ENCODE data around the gene CHST8.
A peak's percentile ranks its signal among the peaks of the same experiment; 100 is the strongest.

The CHST8 gene

DNA sequence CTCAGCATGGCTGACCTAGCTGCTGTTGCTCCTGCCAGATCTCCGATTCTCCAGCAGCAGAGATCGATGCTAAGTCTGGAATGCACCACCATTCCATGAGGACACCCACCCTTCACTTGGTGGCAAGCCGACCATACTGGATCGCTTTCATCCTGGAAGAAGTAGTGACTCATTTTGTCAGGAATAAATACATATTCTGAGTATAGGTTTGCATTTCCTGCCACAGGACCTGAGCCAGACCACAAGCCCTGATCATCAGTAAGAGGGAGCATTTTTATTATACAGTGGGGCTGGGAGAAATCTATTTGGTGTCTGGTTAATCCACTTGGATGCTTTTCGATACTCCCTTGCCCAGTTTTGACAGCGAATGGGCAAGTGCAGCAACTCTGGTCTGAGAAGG is 164.0 kb downstream of the CHST8 start:
- in situ Hi-C loops (cut with MboI; ENCODE audit: low sequenced_read_pairs), result no loop called here
- Histone ChIP-seq H3K4me3 (no peak overlapping the region), H3K4me1 (no peaks in the 10 kb centered on the region), H3K36me3 (replicated peaks) (no peaks in the 10 kb centered on the region), H3K9me3 (no peaks in the 10 kb centered on the region), H3K27me3 (ENCODE audit: low read depth) (peaks cover 2% of the 10 kb centered on the region; the same call in 1 of the 2 replicates)
- DNase-seq (ENCODE audit: low spot score in 2 of 2), result no peak

DNA sequence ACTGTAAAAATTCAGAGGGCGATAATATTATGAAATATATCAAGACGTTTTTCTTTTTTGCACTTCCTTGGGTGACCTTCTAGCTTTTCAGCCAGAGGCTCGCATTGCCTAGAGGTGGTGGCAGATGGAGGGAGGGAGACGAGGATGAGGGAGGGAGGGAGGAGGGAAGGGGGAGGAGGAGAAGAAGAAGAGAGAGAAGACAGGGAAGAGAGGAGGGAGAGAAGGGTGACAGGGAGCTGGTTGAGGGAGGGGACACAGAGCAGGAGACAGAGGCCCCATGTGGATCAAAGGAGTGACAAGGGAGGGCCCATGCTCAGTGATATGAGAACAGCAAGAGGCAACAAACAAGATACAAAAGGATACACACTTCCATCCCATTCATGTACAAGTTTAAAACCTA is 166.9 kb downstream of the CHST8 start:
- in situ Hi-C loops (cut with MboI; ENCODE audit: low sequenced_read_pairs), result no loop called here
- peaks cover 2% of the 10 kb centered on the region; the same call in 1 of the 2 replicates for H3K27me3 ChIP-seq (ENCODE audit: low read depth)
- H3K4me3 ChIP-seq, result no peak overlapping the region

DNA sequence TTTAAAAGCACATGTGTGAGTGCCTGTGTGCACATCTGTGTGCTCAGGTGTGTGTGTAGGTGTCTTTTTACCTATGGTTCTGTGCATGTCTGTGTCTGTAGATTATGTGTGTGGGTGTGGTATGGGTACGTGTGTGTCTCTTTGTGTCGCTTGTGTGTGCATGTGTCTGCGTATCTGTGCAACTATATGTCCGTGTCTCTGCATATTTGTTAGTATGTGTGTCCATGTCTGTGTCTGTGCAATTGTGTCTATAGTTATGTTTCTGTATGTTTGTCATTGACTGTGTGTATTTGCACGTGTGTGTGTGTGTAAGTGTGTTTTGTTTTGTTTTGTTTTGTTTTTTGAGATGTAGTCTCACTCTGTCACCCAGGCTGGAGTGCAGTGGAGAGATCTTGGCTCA is 167.6 kb downstream of the CHST8 start:
- Histone ChIP-seq H3K4me1 (no peaks in the 10 kb centered on the region; the same call in 1 of the 2 replicates), H3K27me3 (ENCODE audit: low read depth) (peaks cover 2% of the 10 kb centered on the region; the same call in 1 of the 2 replicates), H3K9me3 (no peaks in the 10 kb centered on the region), H3K36me3 (replicated peaks) (no peaks in the 10 kb centered on the region), H3K4me3 (no peak overlapping the region)
- in situ Hi-C loops (cut with MboI; ENCODE audit: low sequenced_read_pairs), result no loop called here
- DNase-seq (ENCODE audit: low spot score in 2 of 2), result no peak

More for the DNA sequence above, 166.9 kb downstream of the CHST8 start:
- H3K36me3 ChIP-seq (replicated peaks), result no peaks in the 10 kb centered on the region
- no peaks in the 10 kb centered on the region for H3K4me1 ChIP-seq
- no peak for DNase-seq (ENCODE audit: low spot score in 2 of 2)
- H3K9me3 ChIP-seq, result no peaks in the 10 kb centered on the region

DNA sequence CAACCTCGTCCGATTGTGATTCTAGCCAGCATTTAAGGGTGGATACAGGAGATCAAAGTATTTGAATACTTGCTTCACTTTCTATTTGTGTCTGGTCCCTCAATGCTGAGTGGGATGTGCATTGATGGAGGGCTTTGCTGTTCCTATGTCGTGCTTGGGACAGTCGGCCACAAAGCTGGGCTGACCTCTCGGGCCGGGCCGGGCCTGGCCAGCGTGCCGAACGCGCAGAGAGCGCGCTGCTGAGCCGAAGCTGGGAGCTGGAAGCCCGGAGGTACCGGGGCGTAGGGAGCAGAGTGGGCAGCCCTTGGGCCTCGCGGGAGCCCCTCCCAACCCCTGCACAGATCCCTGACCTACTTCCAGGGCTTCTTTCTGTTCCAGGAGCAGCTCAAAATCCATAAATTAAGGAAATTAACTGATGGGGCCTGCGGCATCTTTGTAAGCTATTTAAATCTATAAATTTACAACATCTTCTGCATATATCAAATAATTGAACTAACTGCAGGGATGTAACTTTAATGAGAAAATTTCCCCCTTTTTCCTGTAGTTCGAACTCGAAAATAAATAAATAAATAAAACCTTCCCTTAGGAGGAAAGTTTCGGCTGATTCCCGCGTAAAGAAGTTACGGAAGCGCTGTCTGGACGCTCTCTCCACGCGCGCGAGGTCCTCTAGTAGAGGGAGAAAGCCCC is 173.1 kb downstream of the CHST8 start:
- Histone ChIP-seq H3K27me3 (ENCODE audit: low read depth) (no peaks in the 10 kb centered on the region), H3K9me3 (no peaks in the 10 kb centered on the region), H3K4me3 (peak overlapping the region; percentile 82), H3K36me3 (replicated peaks) (peaks cover 5% of the 10 kb centered on the region), H3K4me1 (peaks cover 17% of the 10 kb centered on the region)
- in situ Hi-C loops (cut with MboI; ENCODE audit: low sequenced_read_pairs), result no loop called here
- DNase-seq (ENCODE audit: low spot score in 2 of 2), result no peak

DNA sequence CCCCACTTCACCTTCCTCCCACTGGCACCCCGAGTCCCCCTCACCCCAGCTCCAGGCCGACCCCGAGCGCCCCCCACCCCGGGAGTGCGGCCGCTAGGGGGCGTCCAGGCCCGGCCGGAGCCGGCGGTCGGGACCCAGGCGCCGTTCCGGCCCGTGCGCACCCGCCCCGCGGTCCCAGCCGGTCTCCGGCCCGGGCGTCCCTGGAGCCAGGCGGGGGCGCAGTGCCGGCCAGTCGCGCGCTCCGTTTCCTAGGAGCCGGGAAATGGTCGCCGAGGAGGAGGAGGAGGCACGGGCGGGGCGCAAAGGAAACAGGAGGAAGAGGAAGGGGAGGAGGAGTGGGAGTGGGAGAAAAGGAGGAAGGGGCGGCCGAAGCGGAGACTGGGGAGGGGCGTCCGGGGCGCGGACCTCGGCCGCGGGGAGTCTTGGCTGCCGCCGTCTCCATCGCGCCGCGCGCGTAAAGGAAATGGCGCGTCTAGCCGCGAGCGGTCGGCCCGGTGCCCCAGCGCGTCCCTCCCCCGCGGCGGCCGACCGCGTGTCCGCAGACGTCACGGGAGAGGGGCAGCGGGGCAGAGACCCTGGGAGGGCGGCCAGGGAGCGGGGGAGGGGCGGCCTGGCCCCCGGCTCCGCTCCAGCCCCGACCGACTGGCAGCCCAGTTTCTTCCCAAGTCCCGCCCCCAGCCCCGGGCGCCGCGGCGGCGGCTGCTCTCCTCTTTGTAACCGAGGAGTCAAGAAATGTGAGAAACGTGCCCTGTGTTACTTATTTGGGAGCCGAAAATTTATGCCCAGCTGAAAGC is 173.8 kb downstream of the CHST8 start:
- Histone ChIP-seq H3K4me3 (peak overlapping the region; percentile 82), H3K27me3 (ENCODE audit: low read depth) (no peaks in the 10 kb centered on the region), H3K4me1 (peaks cover 17% of the 10 kb centered on the region), H3K36me3 (replicated peaks) (peaks cover 5% of the 10 kb centered on the region), H3K9me3 (no peaks in the 10 kb centered on the region)
- in situ Hi-C loops (cut with MboI; ENCODE audit: low sequenced_read_pairs), result no loop called here
- DNase-seq (ENCODE audit: low spot score in 2 of 2), result peak; percentile 75 to 89

DNA sequence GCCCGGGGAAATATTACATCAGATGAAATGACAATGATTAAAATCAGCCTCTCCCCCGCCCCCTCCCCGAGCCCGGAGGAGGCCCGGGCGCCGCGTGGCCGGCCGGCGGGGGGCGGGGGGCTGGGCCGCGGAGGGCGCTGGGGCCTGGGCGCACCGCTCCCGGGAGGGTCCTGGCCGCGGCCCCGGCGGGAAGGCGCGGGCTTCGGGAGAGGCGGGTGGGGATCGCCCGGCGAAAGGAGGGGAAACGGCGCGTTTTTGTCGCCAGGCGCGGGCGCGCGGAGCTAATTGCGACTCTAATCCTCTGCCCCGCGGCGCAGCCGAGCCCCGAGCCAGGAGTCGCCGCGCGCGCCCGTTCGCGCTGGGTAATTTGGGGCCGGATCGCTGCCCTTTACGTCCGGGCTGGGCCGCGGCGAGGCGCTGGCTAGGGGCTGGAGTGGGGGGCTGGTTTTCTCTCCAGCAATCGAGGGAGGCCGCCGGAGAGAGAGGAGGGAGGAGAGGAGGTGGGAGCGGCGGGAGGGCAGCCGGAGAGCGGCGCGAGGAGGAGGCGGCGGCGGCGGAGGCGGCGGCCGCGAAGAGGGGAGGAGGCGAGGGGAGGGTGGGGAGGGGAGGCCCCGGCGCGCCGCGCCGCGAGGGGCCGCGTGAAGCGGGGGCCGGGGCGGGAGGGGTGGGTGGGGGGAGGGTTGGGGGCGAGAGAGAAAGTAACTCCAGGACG is 174.6 kb downstream of the CHST8 start, which contains the start of gene KCTD15:
TSS of gene KCTD15 (plus strand) at position 707 of the 712 bp plus-strand sequence. CDS start 3,585 bp downstream, outside the sequence.
- H3K4me1 ChIP-seq, result peaks cover 17% of the 10 kb centered on the region
- in situ Hi-C loops (cut with MboI; ENCODE audit: low sequenced_read_pairs), result no loop called here
- peaks cover 13% of the 10 kb centered on the region for H3K36me3 ChIP-seq (replicated peaks)
- no peaks in the 10 kb centered on the region for H3K9me3 ChIP-seq
- no peaks in the 10 kb centered on the region for H3K27me3 ChIP-seq (ENCODE audit: low read depth)
- peak; percentile 23 to 73 for DNase-seq (ENCODE audit: low spot score in 2 of 2)
- peak within 1 kb of the TSS; percentile 82 for H3K4me3 ChIP-seq

DNA sequence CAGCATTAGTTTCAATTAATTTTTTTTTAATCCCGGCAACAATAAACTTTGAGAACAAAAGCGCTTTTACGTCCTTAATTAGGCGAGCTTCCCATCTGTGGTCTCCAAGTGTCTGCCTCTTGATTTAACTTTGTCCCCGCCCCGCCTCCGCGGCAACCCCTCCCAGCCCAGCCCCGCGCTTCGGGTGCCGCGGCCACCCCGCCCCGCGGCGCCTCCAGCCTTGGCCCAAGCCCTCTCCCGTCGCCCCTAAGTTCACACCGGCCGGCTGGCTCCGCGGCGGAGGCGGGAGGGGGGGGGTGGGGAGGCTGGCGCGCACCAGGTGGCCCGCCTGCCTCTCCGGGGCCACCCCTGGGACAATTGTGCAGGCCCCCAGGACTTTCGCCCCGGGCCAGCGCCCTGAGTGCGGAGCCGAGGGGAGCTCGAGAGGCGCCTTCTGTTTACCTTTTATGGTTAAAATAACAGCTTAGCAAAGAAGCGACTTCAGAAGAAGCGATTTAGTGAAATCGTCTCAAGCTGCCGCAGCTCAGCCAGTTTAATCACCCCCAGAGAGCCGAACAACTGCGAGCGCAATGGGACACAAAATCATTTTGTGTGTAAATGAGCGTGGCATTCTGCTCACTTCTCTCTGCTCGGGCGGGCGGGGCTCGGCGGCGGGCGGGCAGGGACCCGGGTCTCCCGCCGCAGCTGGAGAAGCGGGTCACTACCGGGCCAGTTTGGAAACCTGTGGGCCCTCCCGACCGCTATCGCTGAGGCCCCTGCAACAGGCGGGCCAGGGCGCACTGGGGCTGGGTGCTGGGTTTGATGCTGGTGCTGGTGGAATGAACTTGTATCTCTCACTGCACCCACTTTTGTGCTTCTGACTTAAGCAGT is 176.3 kb downstream of the CHST8 start:
- in situ Hi-C loops (cut with MboI; ENCODE audit: low sequenced_read_pairs), result no loop called here

DNA sequence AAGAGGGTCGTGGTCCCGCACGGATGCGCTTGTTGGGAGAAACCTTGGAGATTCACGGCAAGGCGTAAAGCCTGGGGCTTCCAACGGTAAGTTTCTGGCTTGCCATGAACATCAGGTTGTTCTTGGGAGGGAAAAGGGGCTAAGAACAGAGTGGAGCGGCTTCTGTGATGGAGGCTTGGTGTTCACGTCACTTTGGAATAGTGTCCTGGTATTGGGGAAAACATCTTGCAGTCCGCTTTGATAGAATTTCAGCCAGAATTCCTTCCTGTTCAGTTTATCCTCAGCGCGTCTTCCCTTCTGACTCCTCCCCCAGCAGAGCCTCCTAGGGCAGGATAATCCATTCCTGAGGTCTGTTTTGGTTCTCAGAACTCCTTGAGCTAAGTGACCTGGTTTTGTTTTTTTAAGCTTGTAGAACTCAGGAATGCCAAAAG is 176.9 kb downstream of the CHST8 start:
- Histone ChIP-seq H3K9me3 (no peaks in the 10 kb centered on the region), H3K27me3 (ENCODE audit: low read depth) (no peaks in the 10 kb centered on the region), H3K36me3 (replicated peaks) (peaks cover 28% of the 10 kb centered on the region), H3K4me1 (peaks cover 17% of the 10 kb centered on the region), H3K4me3 (peak overlapping the region; percentile 82)
- in situ Hi-C loops (cut with MboI; ENCODE audit: low sequenced_read_pairs), result no loop called here
- DNase-seq (ENCODE audit: low spot score in 2 of 2), result peak; percentile 19 to 49

More for the DNA sequence above, 176.3 kb downstream of the CHST8 start:
- peaks cover 27% of the 10 kb centered on the region for H3K36me3 ChIP-seq (replicated peaks)
- peak overlapping the region; percentile 82 for H3K4me3 ChIP-seq
- no peaks in the 10 kb centered on the region for H3K9me3 ChIP-seq
- peaks cover 17% of the 10 kb centered on the region for H3K4me1 ChIP-seq
- DNase-seq (ENCODE audit: low spot score in 2 of 2), result peak; percentile 57 to 86
- no peaks in the 10 kb centered on the region for H3K27me3 ChIP-seq (ENCODE audit: low read depth)

DNA sequence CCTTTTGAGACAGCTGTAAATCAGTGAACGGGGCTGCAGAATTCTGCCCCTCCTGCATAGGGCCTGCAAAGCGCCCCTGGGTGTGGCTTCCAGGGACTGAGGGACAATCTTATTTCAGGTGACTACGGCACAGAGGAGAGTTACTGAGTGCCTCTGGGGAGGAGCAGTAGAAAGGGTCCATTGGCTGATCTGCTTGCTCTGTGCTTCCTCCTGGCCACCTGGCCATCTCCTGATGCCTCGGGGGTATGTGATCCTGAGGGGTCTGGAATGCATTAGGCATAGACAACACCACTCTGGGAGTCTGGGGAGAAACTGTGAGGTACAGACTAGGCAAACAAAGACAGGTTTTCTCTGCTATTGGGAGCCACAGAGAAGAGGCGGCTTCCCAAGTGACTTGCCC is 177.7 kb downstream of the CHST8 start:
- in situ Hi-C loops (cut with MboI; ENCODE audit: low sequenced_read_pairs), result no loop called here
- Histone ChIP-seq H3K36me3 (replicated peaks) (peaks cover 35% of the 10 kb centered on the region), H3K27me3 (ENCODE audit: low read depth) (no peaks in the 10 kb centered on the region), H3K4me3 (no peak overlapping the region; the same call in 1 of the 2 replicates), H3K4me1 (peaks cover 17% of the 10 kb centered on the region), H3K9me3 (no peaks in the 10 kb centered on the region)
- DNase-seq (ENCODE audit: low spot score in 2 of 2), result peak in 1 of 2 experiments; percentile 26

DNA sequence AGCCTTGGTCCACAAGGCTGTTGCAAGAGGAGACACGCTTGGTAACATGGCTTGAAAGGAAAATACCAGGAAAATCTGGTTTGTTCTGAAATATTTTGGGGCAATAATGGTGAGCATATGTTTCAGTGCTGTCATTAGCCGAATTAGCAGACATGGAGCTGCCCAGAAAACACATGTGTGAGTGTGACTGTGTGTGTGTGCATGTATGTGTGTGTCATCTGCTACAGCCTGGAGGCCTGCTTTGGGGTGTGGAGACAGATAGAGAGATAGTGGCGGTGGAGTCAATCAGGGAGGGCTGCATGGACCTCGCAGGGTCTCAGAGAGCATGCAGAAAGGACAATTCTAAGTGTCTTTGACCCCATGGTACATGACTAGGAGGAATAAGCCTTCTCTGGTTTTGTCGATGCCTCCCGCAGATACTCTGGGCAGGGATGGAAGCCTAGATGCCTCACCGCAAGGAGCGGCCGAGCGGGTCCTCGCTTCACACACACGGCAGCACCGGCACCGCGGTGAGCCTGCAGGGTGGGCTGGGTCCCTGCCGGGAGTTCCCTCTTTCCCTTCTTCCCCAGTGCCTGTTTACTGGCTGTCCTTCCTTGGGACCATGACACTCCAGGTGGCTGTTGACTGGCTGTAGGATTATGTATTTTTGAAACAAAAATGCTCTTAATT is 178.4 kb downstream of the CHST8 start:
- H3K4me1 ChIP-seq, result peaks cover 12% of the 10 kb centered on the region; the same call in 1 of the 2 replicates
- in situ Hi-C loops (cut with MboI; ENCODE audit: low sequenced_read_pairs), result no loop called here
- no peaks in the 10 kb centered on the region for H3K27me3 ChIP-seq (ENCODE audit: low read depth)
- no peak for DNase-seq (ENCODE audit: low spot score in 2 of 2)
- H3K9me3 ChIP-seq, result no peaks in the 10 kb centered on the region
- peaks cover 41% of the 10 kb centered on the region for H3K36me3 ChIP-seq (replicated peaks)
- H3K4me3 ChIP-seq, result no peak overlapping the region

DNA sequence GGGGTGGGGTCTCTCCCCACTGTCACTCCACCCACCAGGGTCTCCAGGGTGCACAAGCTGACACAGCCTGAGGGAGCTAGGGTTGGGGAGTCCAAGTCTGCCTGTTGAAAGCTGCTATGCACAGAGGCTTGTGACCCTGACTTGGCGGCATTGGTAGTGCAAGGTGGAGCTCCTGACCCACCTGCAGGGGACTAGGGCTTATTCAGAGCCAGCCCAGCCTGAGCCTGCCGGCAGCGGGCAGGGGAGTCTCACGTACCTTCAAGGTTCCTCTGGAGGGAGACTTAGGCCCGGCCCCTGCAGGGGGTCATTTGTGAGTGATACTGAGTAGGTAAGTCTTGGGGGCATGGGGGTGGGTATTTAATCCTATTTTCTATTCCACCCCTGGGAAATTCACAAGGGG is 179.7 kb downstream of the CHST8 start:
- in situ Hi-C loops (cut with MboI; ENCODE audit: low sequenced_read_pairs), result no loop called here
- Histone ChIP-seq H3K4me1 (peaks cover 12% of the 10 kb centered on the region; the same call in 1 of the 2 replicates), H3K27me3 (ENCODE audit: low read depth) (no peaks in the 10 kb centered on the region), H3K36me3 (replicated peaks) (peaks cover 47% of the 10 kb centered on the region), H3K4me3 (no peak overlapping the region), H3K9me3 (no peaks in the 10 kb centered on the region)
- DNase-seq (ENCODE audit: low spot score in 2 of 2), result no peak

DNA sequence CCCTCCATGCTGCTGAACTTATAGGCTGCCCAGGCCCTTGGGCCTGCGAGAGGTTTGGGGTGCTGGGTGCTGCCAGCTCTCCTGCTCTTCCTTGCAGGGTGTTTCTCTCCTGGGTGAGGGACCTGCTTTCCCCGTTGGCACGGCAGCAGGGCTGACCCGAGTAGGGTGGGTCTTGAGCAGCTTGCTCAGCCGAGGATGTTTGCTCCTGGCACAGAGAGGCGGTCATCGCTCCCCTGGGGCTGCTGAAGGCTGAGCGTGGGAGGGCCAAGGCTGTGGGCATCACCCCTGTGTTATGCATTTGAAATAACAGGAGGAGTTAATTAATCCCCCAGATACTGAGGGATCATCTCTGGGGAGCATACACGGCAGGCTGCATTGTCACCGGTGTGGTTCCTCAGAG is 180.2 kb downstream of the CHST8 start:
- H3K4me3 ChIP-seq, result no peak overlapping the region
- H3K4me1 ChIP-seq, result peaks cover 12% of the 10 kb centered on the region; the same call in 1 of the 2 replicates
- H3K27me3 ChIP-seq (ENCODE audit: low read depth), result no peaks in the 10 kb centered on the region
- in situ Hi-C loops (cut with MboI; ENCODE audit: low sequenced_read_pairs), result no loop called here
- no peaks in the 10 kb centered on the region for H3K9me3 ChIP-seq
- DNase-seq (ENCODE audit: low spot score in 2 of 2), result no peak
- peaks cover 52% of the 10 kb centered on the region for H3K36me3 ChIP-seq (replicated peaks)

Measured in HAP-1 (cell line).